Type B pancreatic cell (in vitro differentiated cells): ENCODE measurements around the gene SH3BP1. TPM values are rescaled to one million over a fixed set of nuclear protein-coding genes. Genes with fewer than 3 reads are reported as not detected.

ENCODE experiments used
- DNase-seq: peaks from one replicate; pipeline ENCODE4 v3.0.0; 2021; ENCODE audit warnings: mixed read lengths; ENCODE audit not compliant: unreplicated experiment; ENCODE audit errors: extremely low spot score
- H3K27ac Mint-ChIP-seq: 2 replicates; pipeline ENCODE4 v1.8.0; 2021; ENCODE audit warnings: mild to moderate bottlenecking, mixed read lengths
- H3K27me3 Mint-ChIP-seq: 2 replicates; pipeline ENCODE4 v1.8.0; 2021; ENCODE audit warnings: mixed read lengths
- H3K36me3 Mint-ChIP-seq: 2 replicates; pipeline ENCODE4 v1.8.0; 2021; ENCODE audit warnings: mixed read lengths
- H3K4me1 Mint-ChIP-seq: one replicate; pipeline ENCODE4 v1.8.0; 2021; ENCODE audit warnings: mixed read lengths; ENCODE audit not compliant: unreplicated experiment
- H3K4me3 Mint-ChIP-seq: 2 replicates; pipeline ENCODE4 v1.8.0; 2021; ENCODE audit warnings: mild to moderate bottlenecking, mixed read lengths
- H3K9me3 Mint-ChIP-seq: 2 replicates; pipeline ENCODE4 v1.8.0; 2021; ENCODE audit warnings: mixed read lengths
- CTCF ChIP-seq: fragments of 200-600 bp; sonication (generic); conservative IDR thresholded peaks from 2 replicates; pipeline ENCODE4 v1.5.0; 2021; ENCODE audit warnings: antibody characterized with exemption, mild to moderate bottlenecking
- total RNA-seq: library from RNA; stranded (reverse); gene quantifications from 2 replicates; pipeline ENCODE4 v1.2.1, GENCODE V29; 2021; ENCODE audit warnings: low replicate concordance

Gene SH3BP1
- total RNA-seq, 1 donor from 2014 or later, result 30.0 TPM

GRCh38 chr22:37610480-37611129 lies 28.9 kb upstream of the SH3BP1 start:
- no peaks in the 10 kb centered on the region for H3K36me3 Mint-ChIP-seq
- no peaks in the 10 kb centered on the region for H3K9me3 Mint-ChIP-seq
- H3K27ac Mint-ChIP-seq, result no peak overlapping the region
- H3K4me1 Mint-ChIP-seq, result peaks cover 18% of the 10 kb centered on the region
- TF ChIP-seq CTCF, result no peak
- H3K4me3 Mint-ChIP-seq, result peak overlapping the region; percentile 98
- no peak for DNase-seq
- no peaks in the 10 kb centered on the region for H3K27me3 Mint-ChIP-seq

- peaks cover 18% of the 10 kb centered on the region for H3K4me1 Mint-ChIP-seq
- no peak overlapping the region for H3K4me3 Mint-ChIP-seq
- TF ChIP-seq CTCF, result no peak
- H3K9me3 Mint-ChIP-seq, result no peaks in the 10 kb centered on the region
- H3K27me3 Mint-ChIP-seq, result no peaks in the 10 kb centered on the region
- no peak overlapping the region for H3K27ac Mint-ChIP-seq
- no peaks in the 10 kb centered on the region for H3K36me3 Mint-ChIP-seq
- no peak for DNase-seq
Measured at GRCh38 chr22:37611207-37611606, 28.3 kb upstream of the SH3BP1 start.

GRCh38 chr22:37616201-37617083 lies 23.0 kb upstream of the SH3BP1 start:
- no peaks in the 10 kb centered on the region for H3K36me3 Mint-ChIP-seq

GRCh38 chr22:37617431-37617830 lies 22.0 kb upstream of the SH3BP1 start:
- no peak for DNase-seq
- H3K4me3 Mint-ChIP-seq, result no peak overlapping the region
- no peak overlapping the region for H3K27ac Mint-ChIP-seq
- no peaks in the 10 kb centered on the region for H3K4me1 Mint-ChIP-seq
- H3K9me3 Mint-ChIP-seq, result no peaks in the 10 kb centered on the region
- no peaks in the 10 kb centered on the region for H3K27me3 Mint-ChIP-seq
- no peaks in the 10 kb centered on the region for H3K36me3 Mint-ChIP-seq
- no peak for TF ChIP-seq CTCF

More at GRCh38 chr22:37616201-37617083, 23.0 kb upstream of the SH3BP1 start:
- TF ChIP-seq CTCF, result no peak
- no peaks in the 10 kb centered on the region for H3K4me1 Mint-ChIP-seq
- no peaks in the 10 kb centered on the region for H3K9me3 Mint-ChIP-seq
- no peaks in the 10 kb centered on the region for H3K27me3 Mint-ChIP-seq
- no peak overlapping the region for H3K27ac Mint-ChIP-seq
- DNase-seq, result no peak
- H3K4me3 Mint-ChIP-seq, result no peak overlapping the region

- no peak overlapping the region for H3K27ac Mint-ChIP-seq
- H3K4me3 Mint-ChIP-seq, result no peak overlapping the region
Measured at GRCh38 chr22:37618072-37618656, 21.3 kb upstream of the SH3BP1 start.

More at GRCh38 chr22:37618072-37618656, 21.3 kb upstream of the SH3BP1 start:
- Mint-ChIP-seq H3K27me3 (no peaks in the 10 kb centered on the region), H3K4me1 (no peaks in the 10 kb centered on the region), H3K36me3 (no peaks in the 10 kb centered on the region), H3K9me3 (no peaks in the 10 kb centered on the region)
- TF ChIP-seq CTCF, result no peak
- no peak for DNase-seq
